Endothelial cell of umbilical vein (primary cell): ENCODE data around the gene SPDYE4.

Source experiments
- CTCF ChIP-seq, 2 donors: IDR thresholded peaks; 1 replicate in 1 of 2; 2 replicates in 1 of 2; pipeline ENCODE4 v1.5.1; 2011; ENCODE audit warnings: low read length in 2 of 2, mild to moderate bottlenecking in 2 of 2, moderate library complexity in 2 of 2, control low read depth in 1 of 2, inconsistent platforms in 1 of 2, low read depth in 1 of 2; ENCODE audit not compliant: insufficient read depth in 1 of 2; ENCODE audit errors: extremely low read depth in 1 of 2
- EZH2 ChIP-seq: IDR thresholded peaks from 2 replicates; pipeline ENCODE4 v1.6.1; 2012; ENCODE audit warnings: borderline replicate concordance, low read depth, mild to moderate bottlenecking, moderate library complexity, low read length, inconsistent platforms; ENCODE audit not compliant: severe bottlenecking
- FOS ChIP-seq: IDR thresholded peaks from 2 replicates; pipeline ENCODE4 v1.6.1; 2011; ENCODE audit warnings: mild to moderate bottlenecking, low read length, moderate library complexity, borderline replicate concordance; ENCODE audit not compliant: insufficient read depth
- GATA2 ChIP-seq: IDR thresholded peaks from 2 replicates; pipeline ENCODE4 v1.7.0; 2011; ENCODE audit warnings: low read depth, mild to moderate bottlenecking, moderate library complexity, mixed read lengths, low read length; ENCODE audit not compliant: insufficient read length, insufficient read depth
- MAX ChIP-seq: IDR thresholded peaks from 2 replicates; pipeline ENCODE4 v1.6.1; 2011; ENCODE audit not compliant: insufficient read depth, insufficient read length
- MYC ChIP-seq: IDR thresholded peaks from one replicate; pipeline ENCODE4 v1.6.1; 2011; ENCODE audit warnings: mild to moderate bottlenecking, low read depth, low read length
- POLR2A ChIP-seq: IDR thresholded peaks from 2 replicates; pipeline ENCODE4 v1.6.1; 2012; ENCODE audit warnings: low read depth, mild to moderate bottlenecking, control low read depth, low read length
- POLR2AphosphoS5 ChIP-seq: IDR thresholded peaks from 2 replicates; pipeline ENCODE4 v1.6.1; 2012; ENCODE audit warnings: low read depth, mild to moderate bottlenecking, control low read depth, low read length, moderate library complexity; ENCODE audit not compliant: insufficient read depth

GRCh38 chr17:8744086-8744785 lies 14.1 kb downstream of the SPDYE4 start:
- TF ChIP-seq POLR2A (no peak), CTCF (IDR thresholded peaks at IDR 0.05; ENCODE audit: extremely low read depth in 1 of 2, insufficient read depth in 1 of 2, low read depth in 1 of 2, low read length in 2 of 2) (no peak), EZH2 (no peak), MYC (no peak), MAX (no peak), GATA2 (no peak), POLR2AphosphoS5 (no peak), FOS (no peak)
